OCI-M2 (cell line): ENCODE measurements around the gene PEF1.

Source experiments
- DNase-seq: peaks from one replicate; lab custom pipeline; 2025; ENCODE audit not compliant: unreplicated experiment; lab: John Stamatoyannopoulos, UW

The PEF1 gene

GRCh38 chr1:31655104-31655503 lies 10.4 kb upstream of the PEF1 start:
- no peak for DNase-seq

- no peak for DNase-seq
Measured at GRCh38 chr1:31654474-31654776, 9.7 kb upstream of the PEF1 start.

- DNase-seq, result no peak
Measured at GRCh38 chr1:31653717-31654473, 9.2 kb upstream of the PEF1 start.

GRCh38 chr1:31652891-31653499 lies 8.3 kb upstream of the PEF1 start:
- no peak for DNase-seq

GRCh38 chr1:31651766-31652165 lies 7.1 kb upstream of the PEF1 start:
- no peak for DNase-seq

- no peak for DNase-seq
Measured at GRCh38 chr1:31651089-31651420, 6.4 kb upstream of the PEF1 start.

GRCh38 chr1:31650161-31651088 lies 5.7 kb upstream of the PEF1 start:
- no peak for DNase-seq

GRCh38 chr1:31648641-31649357 lies 4.1 kb upstream of the PEF1 start:
- no peak for DNase-seq

- no peak for DNase-seq
Measured at GRCh38 chr1:31648190-31648589, 3.5 kb upstream of the PEF1 start.

- DNase-seq, result no peak
Measured at GRCh38 chr1:31647106-31647505, 2.4 kb upstream of the PEF1 start.

GRCh38 chr1:31646259-31646960 lies 1.7 kb upstream of the PEF1 start:
- no peak for DNase-seq

- DNase-seq, result no peak
Measured at GRCh38 chr1:31645274-31645568, 545 bp upstream of the PEF1 start.

- no peak for DNase-seq
Measured at GRCh38 chr1:31643976-31644559, 608 bp downstream of the PEF1 start.

GRCh38 chr1:31642897-31643296 lies 1.8 kb downstream of the PEF1 start:
- no peak for DNase-seq

- DNase-seq, result no peak
Measured at GRCh38 chr1:31642366-31642765, 2.3 kb downstream of the PEF1 start.

GRCh38 chr1:31640964-31641363 lies 3.7 kb downstream of the PEF1 start:
- no peak for DNase-seq

GRCh38 chr1:31640179-31640578 lies 4.5 kb downstream of the PEF1 start:
- DNase-seq, result no peak

- no peak for DNase-seq
Measured at GRCh38 chr1:31639543-31639942, 5.1 kb downstream of the PEF1 start.

GRCh38 chr1:31637915-31638673 lies 6.6 kb downstream of the PEF1 start:
- DNase-seq, result no peak

GRCh38 chr1:31633117-31633516 lies 11.6 kb downstream of the PEF1 start:
- no peak for DNase-seq
